ENCODE data around the gene IQCK. TPM values are rescaled to one million over a fixed set of nuclear protein-coding genes. Genes with fewer than 3 reads are reported as not detected.

IQCK gene
- total RNA-seq, 1 experiment from 2014 or later: 15.5 TPM

DNA sequence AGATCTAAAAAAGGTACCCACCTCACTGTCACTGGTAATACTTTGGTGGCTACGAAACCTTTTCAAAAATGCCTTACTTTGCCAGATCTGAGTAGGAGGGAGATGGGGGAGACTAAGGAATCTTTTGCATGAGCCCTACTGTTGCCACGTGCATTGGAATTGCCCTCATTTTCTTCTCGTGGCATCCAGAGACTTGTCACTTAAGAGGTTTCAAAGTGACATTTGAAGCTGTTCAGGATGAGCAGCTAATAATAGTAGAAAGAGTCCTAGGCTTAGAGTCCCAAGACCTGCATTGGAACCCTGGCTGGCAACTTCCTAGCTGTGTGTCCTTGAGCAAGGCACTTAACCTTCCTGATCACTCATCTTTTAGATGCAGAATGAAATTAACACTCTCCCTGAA, 123.1 kb downstream of the IQCK start:
- POLR2A ChIA-PET: no interaction called here
- ATAC-seq (no peak), DNase-seq (ENCODE audit: low read depth, low spot score) (no peak)
- H3K4me3 ChIP-seq (ENCODE audit: low read depth in 2 of 2, low read length in 2 of 2): no peak overlapping the region
- no peaks in the 10 kb centered on the region for H3K4me1 ChIP-seq (ENCODE audit: control insufficient read depth, insufficient read depth, low read length)
- BruUV-seq (replicated peaks): no TSS peak
- H3K36me3 ChIP-seq (ENCODE audit: control insufficient read depth, insufficient read depth, low read length): no peaks in the 10 kb centered on the region
- no peaks in the 10 kb centered on the region for H3K9me3 ChIP-seq (ENCODE audit: control insufficient read depth, insufficient read depth, low read depth, low read length)
- H3K27me3 ChIP-seq (ENCODE audit: control insufficient read depth, insufficient read depth, low read length): no peaks in the 10 kb centered on the region
- intact Hi-C loops (cut with micrococcal nuclease; ENCODE audit: unreplicated experiment) (no loop called here), in situ Hi-C loops (cut with HindIII; ENCODE audit: low pct_unique_long_range_greater_than_20kb, low sequenced_read_pairs) (no loop called here)
- no peak overlapping the region for H3K27ac ChIP-seq (ENCODE audit: low read length)
- CTCF ChIA-PET: no interaction called here
- TF ChIP-seq, protein P1, sequence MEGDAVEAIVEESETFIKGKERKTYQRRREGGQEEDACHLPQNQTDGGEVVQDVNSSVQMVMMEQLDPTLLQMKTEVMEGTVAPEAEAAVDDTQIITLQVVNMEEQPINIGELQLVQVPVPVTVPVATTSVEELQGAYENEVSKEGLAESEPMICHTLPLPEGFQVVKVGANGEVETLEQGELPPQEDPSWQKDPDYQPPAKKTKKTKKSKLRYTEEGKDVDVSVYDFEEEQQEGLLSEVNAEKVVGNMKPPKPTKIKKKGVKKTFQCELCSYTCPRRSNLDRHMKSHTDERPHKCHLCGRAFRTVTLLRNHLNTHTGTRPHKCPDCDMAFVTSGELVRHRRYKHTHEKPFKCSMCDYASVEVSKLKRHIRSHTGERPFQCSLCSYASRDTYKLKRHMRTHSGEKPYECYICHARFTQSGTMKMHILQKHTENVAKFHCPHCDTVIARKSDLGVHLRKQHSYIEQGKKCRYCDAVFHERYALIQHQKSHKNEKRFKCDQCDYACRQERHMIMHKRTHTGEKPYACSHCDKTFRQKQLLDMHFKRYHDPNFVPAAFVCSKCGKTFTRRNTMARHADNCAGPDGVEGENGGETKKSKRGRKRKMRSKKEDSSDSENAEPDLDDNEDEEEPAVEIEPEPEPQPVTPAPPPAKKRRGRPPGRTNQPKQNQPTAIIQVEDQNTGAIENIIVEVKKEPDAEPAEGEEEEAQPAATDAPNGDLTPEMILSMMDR (IDR thresholded peaks at IDR 0.05): no peak
- TF ChIP-seq TCF7L2 (IDR thresholded peaks at IDR 0.05; ENCODE audit: low read depth, low read length) (no peak), SIN3A (IDR thresholded peaks at IDR 0.05; ENCODE audit: borderline replicate concordance, insufficient read depth, low read depth, low read length) (no peak), POLR2AphosphoS5 (IDR thresholded peaks at IDR 0.05; ENCODE audit: low read depth, low read length) (no peak)
- TF ChIP-seq, protein P2, sequence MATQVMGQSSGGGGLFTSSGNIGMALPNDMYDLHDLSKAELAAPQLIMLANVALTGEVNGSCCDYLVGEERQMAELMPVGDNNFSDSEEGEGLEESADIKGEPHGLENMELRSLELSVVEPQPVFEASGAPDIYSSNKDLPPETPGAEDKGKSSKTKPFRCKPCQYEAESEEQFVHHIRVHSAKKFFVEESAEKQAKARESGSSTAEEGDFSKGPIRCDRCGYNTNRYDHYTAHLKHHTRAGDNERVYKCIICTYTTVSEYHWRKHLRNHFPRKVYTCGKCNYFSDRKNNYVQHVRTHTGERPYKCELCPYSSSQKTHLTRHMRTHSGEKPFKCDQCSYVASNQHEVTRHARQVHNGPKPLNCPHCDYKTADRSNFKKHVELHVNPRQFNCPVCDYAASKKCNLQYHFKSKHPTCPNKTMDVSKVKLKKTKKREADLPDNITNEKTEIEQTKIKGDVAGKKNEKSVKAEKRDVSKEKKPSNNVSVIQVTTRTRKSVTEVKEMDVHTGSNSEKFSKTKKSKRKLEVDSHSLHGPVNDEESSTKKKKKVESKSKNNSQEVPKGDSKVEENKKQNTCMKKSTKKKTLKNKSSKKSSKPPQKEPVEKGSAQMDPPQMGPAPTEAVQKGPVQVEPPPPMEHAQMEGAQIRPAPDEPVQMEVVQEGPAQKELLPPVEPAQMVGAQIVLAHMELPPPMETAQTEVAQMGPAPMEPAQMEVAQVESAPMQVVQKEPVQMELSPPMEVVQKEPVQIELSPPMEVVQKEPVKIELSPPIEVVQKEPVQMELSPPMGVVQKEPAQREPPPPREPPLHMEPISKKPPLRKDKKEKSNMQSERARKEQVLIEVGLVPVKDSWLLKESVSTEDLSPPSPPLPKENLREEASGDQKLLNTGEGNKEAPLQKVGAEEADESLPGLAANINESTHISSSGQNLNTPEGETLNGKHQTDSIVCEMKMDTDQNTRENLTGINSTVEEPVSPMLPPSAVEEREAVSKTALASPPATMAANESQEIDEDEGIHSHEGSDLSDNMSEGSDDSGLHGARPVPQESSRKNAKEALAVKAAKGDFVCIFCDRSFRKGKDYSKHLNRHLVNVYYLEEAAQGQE (IDR thresholded peaks at IDR 0.05; ENCODE audit: insufficient read depth in 1 of 2, low read depth in 2 of 2, low read length in 1 of 2): no peak

DNA sequence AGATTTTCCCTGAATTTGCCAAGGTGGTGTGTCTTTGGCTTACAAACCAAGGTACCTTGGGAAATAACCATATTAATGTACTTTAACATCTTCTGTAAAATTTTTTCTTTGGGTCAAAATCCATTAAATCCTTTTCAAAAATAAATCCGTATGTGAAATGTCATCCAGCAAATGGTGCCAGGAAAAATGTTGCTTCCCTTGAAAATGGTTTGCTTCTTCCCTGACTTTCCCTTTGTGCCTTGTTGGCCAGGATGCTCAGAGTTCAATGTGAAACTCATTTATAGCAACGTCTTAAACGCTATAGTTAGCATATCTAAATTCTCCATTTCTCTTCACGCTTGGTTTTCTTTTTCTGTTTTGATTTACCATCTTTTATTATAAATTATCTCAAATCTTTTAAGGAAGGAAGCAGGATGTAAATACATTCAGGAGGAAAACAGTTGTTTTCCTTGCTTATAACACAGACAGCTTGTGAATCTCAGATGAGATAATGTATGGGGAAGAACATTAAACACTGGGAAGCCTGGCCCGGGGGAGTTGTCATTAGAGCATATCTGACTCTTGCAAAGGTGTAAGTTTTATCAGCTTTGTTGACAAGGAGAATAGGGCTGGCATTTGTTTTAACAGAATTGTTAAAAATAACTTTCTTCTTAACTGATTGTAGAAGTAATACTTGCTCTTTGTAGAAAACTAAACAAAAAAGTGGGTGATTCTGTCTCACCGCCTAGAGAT, 124.5 kb downstream of the IQCK start:
- Histone ChIP-seq H3K27me3 (ENCODE audit: control insufficient read depth, insufficient read depth, low read length) (no peaks in the 10 kb centered on the region), H3K4me1 (ENCODE audit: control insufficient read depth, insufficient read depth, low read length) (no peaks in the 10 kb centered on the region), H3K4me3 (ENCODE audit: low read depth in 2 of 2, low read length in 2 of 2) (no peak overlapping the region), H3K36me3 (ENCODE audit: control insufficient read depth, insufficient read depth, low read length) (no peaks in the 10 kb centered on the region), H3K9me3 (ENCODE audit: control insufficient read depth, insufficient read depth, low read depth, low read length) (no peaks in the 10 kb centered on the region), H3K27ac (ENCODE audit: low read length) (no peak overlapping the region)
- in situ Hi-C loops (cut with HindIII; ENCODE audit: low pct_unique_long_range_greater_than_20kb, low sequenced_read_pairs) (no loop called here), intact Hi-C loops (cut with micrococcal nuclease; ENCODE audit: unreplicated experiment) (no loop called here)
- BruUV-seq (replicated peaks): no TSS peak
- TF ChIP-seq, protein P2 (IDR thresholded peaks at IDR 0.05; ENCODE audit: insufficient read depth in 1 of 2, low read depth in 2 of 2, low read length in 1 of 2): no peak
- TF ChIP-seq TCF7L2 (IDR thresholded peaks at IDR 0.05; ENCODE audit: low read depth, low read length) (no peak), POLR2AphosphoS5 (IDR thresholded peaks at IDR 0.05; ENCODE audit: low read depth, low read length) (no peak), SIN3A (IDR thresholded peaks at IDR 0.05; ENCODE audit: borderline replicate concordance, insufficient read depth, low read depth, low read length) (no peak)
- TF ChIP-seq, protein P1 (IDR thresholded peaks at IDR 0.05): no peak
- ChIA-PET POLR2A (no interaction called here), CTCF (no interaction called here)
- ATAC-seq (no peak), DNase-seq (ENCODE audit: low read depth, low spot score) (no peak)

All from Panc1 (cell line).